ENCODE data around the gene PIK3CD. TPM values are rescaled to one million over a fixed set of nuclear protein-coding genes. Genes with fewer than 3 reads are reported as not detected.

PIK3CD gene
- total and polyA plus RNA-seq, 10 of the 15 experiments (the other 5 are each of a cell fraction or from before 2014, with no cell fraction given): 7.0 to 101 (median 51.1) TPM

- TF ChIP-seq E2F8 (IDR thresholded peaks at IDR 0.05; ENCODE audit: low read depth, partially characterized antibody): no peak
- no peak for TF ChIP-seq MYC (IDR thresholded peaks at IDR 0.05; ENCODE audit: insufficient read depth, insufficient read length, insufficient replicate concordance, low read length, severe bottlenecking)
- peak; percentile 8; the same call in 1 of the 2 replicates for TF ChIP-seq CBFB (IDR thresholded peaks at IDR 0.05; ENCODE audit: low read depth)
- no peak for TF ChIP-seq LARP7 (IDR thresholded peaks at IDR 0.05)
- no peak for TF ChIP-seq NR2C1 (IDR thresholded peaks at IDR 0.05)
- no peak for TF ChIP-seq BMI1 (IDR thresholded peaks at IDR 0.05; ENCODE audit: borderline replicate concordance)
- TF ChIP-seq MEF2A (IDR thresholded peaks at IDR 0.05; ENCODE audit: insufficient read depth, low read depth, low read length): no peak
- no peak for TF ChIP-seq SP1 (IDR thresholded peaks at IDR 0.05; ENCODE audit: low read depth, low read length)
- peak; percentile 39; the same call in 1 of the 2 replicates for TF ChIP-seq NFIC (IDR thresholded peaks at IDR 0.05; ENCODE audit: low read depth, low read length)
- no peak for TF ChIP-seq NFXL1 (IDR thresholded peaks at IDR 0.05; ENCODE audit: borderline replicate concordance)
- no peak for TF ChIP-seq CUX1 (IDR thresholded peaks at IDR 0.05; ENCODE audit: insufficient replicate concordance, low read depth, low read length)
- TF ChIP-seq NR2F1 (conservative IDR thresholded peaks at IDR 0.05): no peak
- no peak for TF ChIP-seq STAT3 (IDR thresholded peaks at IDR 0.05; ENCODE audit: low read depth, low read length)
- TF ChIP-seq RELA (IDR thresholded peaks at IDR 0.05; ENCODE audit: borderline replicate concordance, partially characterized antibody): no peak
- TF ChIP-seq, protein P1, sequence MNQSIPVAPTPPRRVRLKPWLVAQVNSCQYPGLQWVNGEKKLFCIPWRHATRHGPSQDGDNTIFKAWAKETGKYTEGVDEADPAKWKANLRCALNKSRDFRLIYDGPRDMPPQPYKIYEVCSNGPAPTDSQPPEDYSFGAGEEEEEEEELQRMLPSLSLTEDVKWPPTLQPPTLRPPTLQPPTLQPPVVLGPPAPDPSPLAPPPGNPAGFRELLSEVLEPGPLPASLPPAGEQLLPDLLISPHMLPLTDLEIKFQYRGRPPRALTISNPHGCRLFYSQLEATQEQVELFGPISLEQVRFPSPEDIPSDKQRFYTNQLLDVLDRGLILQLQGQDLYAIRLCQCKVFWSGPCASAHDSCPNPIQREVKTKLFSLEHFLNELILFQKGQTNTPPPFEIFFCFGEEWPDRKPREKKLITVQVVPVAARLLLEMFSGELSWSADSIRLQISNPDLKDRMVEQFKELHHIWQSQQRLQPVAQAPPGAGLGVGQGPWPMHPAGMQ (IDR thresholded peaks at IDR 0.05; ENCODE audit: borderline replicate concordance): no peak
- no peak for TF ChIP-seq GABPA (IDR thresholded peaks at IDR 0.05; ENCODE audit: low read depth)
These were observed 2.7 kb downstream of the PIK3CD start (continued) for GRCh38 chr1:9654051-9654833.
